ENCODE results near the gene ATG2B.

ATG2B gene

DNA sequence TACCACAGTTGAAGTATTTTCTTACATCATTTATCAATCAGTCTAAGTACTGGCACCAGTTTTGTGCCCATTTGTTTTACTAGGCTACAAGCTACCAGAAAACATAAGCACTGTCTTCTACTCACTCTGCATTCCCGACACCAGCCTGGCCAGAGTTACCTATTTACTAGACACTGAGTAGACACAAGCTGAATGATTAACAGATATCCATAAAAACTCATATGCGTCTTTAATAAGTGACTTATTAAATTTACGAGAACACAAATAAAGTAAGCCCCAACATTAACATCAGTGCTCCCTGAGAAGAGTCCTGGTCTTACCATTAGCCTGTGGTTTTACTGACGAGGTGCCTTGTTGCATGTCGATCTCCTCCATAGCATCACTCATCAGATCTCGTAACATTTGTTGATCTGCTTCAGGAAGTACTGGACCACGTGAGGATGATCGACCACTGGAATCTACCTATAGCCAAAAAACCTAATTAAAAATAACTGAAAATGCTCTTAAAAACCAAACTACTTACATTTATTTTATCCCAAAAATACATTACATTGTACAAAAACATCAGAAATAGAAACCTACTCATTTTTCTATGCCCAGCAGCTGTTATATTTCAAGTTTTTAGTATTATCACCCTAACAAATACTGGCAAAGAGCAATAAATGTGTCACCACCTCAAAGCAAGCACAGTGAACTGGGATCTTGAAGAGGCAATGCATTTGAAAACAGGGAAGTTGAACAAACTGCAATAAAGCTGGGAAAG, 53.8 kb downstream of the ATG2B start:
- no peak for DNase-seq (ENCODE audit: low read depth in 1 of 2, low spot score in 1 of 2)

DNA sequence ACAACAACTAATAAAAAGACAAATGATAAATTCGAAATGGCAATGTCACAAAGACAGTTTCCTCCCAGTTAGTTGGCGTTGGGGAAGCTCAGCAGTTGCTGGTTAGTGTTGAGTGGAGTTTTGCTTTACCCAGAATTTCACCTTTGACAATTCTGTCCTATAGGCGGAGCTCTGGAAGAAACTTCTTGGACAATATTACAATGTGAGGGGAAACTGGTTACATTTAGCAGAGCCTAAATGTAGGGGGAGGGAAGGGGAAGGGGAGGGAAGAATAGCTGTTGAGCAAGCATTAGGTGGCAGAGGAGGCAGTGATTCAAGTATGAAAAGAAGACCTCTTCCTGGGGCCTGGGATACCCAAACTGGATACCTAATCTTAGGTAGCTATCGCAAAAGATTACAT, 55.7 kb downstream of the ATG2B start:
- DNase-seq (ENCODE audit: low read depth in 1 of 2, low spot score in 1 of 2), result no peak

DNA sequence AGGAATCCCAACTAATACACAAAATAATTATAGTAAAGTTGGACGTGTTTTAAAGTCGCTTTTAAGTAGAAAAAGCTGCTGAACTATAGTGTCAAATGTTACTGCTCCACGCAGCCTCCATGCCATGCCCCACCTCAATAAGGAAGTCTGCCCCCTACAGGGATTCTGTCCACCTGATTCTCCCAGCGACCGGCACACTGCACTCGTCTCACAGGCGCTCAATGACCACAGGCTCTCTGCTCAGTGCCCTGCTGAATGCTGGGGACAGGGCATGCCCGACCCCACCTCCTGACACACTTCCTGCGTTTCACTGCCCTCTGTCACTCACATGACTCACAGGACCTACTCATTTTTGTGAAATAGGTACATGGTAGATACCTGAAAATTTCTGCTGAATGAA, 58.2 kb downstream of the ATG2B start:
- no peak for DNase-seq (ENCODE audit: low read depth in 1 of 2, low spot score in 1 of 2)

DNA sequence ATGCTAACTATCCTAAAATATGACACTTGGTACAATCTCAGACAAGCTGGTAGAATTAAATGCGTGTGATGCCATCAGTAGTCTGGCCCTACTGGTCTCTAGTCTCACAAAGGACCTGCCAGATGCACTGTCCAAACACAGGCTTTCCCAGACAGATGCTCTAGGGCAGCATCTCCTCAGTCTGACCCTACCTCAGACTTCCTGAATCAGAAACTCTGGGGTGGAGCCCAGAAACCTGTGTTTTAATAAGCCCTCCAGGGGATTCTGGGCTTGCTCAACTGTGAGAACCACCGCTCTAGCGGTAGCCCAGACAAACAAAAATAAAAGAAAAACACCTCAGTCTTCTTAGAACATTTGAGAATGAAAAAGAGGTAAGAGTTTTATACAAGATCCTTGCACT, 59.2 kb downstream of the ATG2B start:
- no peak for DNase-seq (ENCODE audit: low read depth in 1 of 2, low spot score in 1 of 2)

DNA sequence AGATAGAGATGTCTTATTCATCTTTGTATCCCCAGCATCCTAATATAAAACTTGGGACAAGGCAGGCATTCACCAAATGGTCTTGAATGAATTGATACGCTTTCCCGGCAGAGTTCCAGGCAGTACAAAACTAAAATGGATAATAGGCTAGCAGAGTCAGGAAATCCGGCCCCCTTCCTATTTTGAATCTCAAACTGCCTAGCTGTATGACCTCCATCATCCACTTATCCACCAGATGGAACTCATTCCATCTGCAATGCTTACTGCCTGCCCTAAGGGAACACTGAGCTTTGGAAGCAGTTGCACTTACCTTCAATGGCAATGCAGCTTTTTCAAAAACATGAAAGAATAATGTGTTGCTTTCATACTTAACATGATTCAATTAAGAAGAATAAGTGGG, 63.7 kb downstream of the ATG2B start:
- no peak for DNase-seq (ENCODE audit: low read depth in 1 of 2, low spot score in 1 of 2)

DNA sequence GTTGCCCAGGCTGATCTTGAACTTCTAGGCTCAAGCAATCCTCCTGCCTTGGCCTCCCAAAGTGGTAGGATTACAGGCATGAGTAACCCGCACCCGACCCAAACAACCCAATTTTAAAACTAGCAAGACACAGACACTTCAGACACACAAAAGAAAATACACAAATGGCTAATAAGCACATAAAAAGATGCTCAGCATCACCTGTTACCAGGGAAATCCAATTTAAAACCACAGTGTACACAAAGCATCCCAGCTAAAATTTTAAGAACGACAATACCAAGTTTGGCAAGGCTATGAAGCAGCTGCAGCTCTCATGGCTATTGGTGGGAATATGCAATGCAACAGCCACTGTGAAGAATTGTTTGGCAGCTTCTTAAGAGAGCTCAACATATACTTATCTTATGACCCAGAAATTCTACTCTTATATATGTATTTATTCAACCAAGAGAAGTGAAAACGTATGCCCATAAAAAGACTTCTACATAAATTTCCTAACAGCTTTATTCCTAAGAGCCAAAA, 65.1 kb downstream of the ATG2B start:
- DNase-seq (ENCODE audit: low read depth in 1 of 2, low spot score in 1 of 2), result no peak

DNA sequence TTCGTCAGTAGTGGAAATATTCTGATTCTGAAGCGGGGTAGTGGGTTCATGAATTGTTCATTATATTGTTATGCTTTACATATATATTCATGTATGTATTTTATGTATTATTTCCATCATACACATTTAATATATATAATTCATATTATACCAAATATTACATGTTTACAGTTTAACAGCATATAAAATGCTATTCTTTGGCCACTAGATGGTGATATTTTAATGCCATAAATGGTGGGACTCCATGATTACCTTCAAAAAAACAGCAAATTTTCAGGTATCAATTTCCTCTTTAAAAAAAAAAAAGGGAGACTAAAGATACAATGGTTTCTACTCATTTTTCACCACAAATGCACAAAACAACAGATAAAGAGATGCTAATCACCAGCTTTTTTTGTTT, 66.1 kb downstream of the ATG2B start:
- DNase-seq (ENCODE audit: low read depth in 1 of 2, low spot score in 1 of 2), result no peak

DNA sequence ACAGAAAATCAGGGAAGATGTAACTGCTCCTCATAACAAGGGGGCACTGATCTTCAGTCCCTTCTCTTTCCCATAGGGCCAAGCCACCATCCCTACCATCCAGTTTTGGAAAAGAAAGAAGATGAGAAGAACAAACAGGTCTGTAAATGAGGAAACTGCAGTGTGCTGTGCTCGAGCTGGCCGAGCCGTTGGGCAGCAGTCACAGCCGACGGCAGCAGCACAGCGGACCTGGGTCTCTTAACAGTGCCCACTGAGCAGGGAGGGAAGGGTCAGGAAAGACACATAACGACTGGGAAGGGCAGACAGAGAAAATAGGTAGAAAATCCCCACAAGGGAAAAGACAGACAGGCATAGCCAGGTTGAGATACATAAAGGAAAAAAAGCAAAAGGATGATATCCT, 68.9 kb downstream of the ATG2B start:
- DNase-seq (ENCODE audit: low read depth in 1 of 2, low spot score in 1 of 2), result no peak

DNA sequence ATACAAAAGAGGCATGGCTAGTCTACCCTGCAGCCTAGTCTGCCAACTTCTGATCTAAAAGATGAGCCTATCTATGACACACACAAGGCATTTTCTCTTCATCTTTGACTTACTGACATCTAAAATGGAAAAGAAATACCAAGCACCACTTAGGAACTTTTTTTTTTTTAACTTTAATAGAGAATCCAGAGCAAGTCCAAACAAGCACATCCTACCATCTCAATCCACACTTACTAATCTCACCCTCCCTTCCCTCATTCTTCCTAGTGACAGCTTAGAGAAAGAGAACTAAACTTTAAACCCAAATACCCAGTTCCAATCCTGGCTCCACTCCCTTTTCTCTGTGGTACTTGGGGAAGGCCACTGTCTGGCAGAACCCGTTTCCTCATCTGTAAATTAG, 75.3 kb downstream of the ATG2B start:
- DNase-seq (ENCODE audit: low read depth in 1 of 2, low spot score in 1 of 2), result no peak

DNA sequence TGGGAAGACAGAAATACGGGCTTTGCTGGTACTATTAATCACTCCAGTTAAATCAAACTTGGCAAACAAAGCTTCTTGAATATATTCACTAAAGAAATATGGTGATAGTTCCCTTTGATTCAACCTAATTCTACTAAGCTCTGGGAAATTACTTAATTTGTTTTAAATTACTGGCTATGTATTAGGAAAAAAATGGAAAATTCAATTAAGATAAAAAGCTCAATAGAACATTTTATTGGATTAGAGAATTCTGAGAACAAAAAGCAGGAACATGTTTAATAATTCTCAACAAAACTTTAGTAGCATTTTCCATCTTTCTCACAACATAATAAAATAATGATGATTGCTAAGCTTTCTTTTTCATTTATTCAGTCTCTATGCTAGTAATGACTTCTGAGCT, 76.9 kb downstream of the ATG2B start:
- DNase-seq (ENCODE audit: low read depth in 1 of 2, low spot score in 1 of 2), result no peak

DNA sequence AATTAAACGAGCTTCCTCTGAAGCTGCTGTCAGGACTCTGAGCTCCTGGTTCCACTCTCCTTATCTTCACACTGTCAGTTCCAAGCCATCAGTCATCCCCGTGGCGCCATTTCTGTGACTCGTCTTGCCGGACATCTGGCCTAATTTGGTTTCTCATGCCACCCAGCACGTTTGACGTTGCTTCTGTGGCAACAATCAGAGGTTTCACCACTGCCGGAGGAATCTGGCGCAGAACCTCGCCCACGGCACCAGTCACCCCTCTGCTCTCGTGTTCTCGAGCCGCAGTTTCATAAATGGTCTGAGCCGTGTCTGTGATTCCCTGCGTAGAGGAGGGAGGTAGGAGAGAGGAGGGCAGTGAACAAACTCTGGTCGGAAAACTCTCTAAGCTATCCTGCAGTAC, 77.5 kb downstream of the ATG2B start:
- no peak for DNase-seq (ENCODE audit: low read depth in 1 of 2, low spot score in 1 of 2)

DNA sequence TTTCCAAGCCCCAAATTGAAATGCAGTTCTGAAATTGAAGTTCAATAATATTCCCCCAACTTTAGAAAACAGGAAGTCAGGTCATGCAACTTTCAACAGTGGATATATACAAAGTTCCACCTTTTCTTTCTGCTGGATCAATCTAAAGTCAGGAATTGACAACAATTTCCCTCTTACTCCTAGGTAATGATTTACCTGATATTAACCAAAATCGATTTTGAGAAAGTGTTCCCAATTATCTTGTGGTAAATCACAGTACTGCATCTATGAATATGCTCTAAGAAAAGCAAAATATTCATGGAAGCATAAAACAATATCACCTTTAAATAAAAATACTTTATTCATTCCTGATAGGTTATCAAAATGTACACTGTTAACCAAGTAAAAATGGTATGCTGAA, 78.7 kb downstream of the ATG2B start:
- DNase-seq (ENCODE audit: low read depth in 1 of 2, low spot score in 1 of 2), result no peak

DNA sequence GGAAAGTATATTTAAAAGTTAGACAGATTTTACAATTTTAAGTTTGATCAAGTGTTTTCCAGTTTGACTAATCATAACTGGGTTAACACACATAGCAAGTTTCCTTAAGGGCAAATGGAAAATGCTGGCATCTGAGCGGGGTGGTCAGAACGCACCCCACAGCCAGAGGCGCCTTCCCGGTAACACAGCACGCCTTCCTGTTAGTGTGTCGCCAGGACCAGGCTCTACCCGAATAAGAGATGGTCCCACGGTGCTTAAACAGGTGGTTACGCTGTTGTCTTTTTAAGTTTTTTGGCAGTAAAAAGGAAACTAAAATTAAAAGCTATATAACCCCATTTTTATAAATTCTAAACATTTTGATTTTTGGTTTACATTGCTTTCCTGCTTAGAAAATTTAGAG, 79.1 kb downstream of the ATG2B start:
- DNase-seq (ENCODE audit: low read depth in 1 of 2, low spot score in 1 of 2), result no peak

DNA sequence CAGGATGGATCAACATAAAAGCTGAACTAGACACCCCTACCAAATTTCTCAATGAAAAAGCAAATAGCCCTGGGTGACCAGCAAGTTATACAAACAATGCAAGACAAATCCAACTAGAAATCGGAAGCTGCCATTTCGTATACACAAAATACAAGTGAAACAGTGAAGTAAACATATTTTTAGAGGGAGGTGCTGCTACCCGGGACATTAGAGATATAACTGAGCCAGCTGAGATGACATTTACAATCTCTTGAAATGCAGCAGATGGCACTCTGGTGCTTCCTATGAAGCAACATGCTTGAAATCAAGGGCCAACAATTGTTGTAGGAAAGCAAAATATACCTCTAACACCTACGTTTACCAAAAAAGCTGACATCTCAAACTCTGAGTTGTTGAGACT, 81.7 kb downstream of the ATG2B start:
- DNase-seq (ENCODE audit: low read depth in 1 of 2, low spot score in 1 of 2), result no peak

DNA sequence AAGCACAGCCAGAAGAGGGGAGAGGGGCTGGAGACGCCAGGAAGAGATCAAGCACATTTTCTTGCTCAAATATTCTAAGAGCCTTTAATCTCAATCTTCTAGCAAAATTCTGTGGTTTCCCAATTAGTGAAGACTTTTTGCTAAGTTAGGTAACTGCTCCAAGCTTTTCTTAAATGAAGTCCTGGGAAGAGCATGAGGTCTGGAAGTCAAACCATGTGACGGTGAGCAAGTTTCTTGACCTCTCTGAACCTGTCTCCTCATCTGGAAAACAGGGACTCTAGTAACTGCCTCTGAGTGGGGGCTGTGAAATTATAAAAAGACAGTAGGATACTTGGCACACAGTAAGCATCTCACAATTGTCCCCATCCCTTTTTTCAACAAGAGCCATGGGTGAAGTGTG, 83.0 kb downstream of the ATG2B start:
- no peak for DNase-seq (ENCODE audit: low read depth in 1 of 2, low spot score in 1 of 2)

DNA sequence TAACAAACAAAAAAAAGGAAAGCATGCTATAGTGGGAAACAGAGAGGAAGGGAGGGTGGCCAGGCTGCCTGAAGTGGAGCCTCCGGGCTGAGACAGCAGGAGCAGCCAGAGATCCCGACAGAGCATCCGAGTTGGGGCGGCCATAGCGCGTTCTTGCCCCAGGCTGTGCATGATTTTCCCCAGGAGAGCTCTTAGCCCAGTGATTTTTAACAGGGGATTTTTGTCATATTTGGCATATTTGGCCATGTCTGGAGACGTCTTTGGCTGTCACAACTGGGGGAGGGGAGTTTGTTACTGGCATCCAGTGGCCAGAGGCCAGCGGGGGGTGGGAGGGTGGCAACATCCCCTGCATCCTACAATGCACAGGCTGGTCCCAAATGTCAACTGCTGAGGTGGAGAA, 83.6 kb downstream of the ATG2B start:
- DNase-seq (ENCODE audit: low read depth in 1 of 2, low spot score in 1 of 2), result no peak

DNA sequence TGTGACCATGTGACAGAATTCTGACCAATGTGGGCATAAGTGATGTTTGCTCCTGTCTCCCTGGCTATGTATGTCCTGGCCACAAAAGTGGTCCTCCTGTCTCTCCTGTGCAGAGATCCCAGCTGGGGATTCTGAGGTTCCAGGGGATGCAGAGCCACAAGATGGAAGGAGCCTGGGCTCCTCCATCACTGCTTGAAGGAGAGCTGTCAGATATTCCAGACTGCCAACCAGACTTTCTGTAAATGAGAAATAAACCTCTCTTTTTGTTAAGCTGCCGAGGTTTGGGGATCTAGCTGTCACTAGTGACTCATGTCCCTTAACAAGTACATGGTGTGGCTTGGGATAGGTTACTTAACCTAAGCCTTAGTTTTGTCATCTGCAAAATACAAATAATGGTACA, 85.3 kb downstream of the ATG2B start:
- no peak for DNase-seq (ENCODE audit: low read depth in 1 of 2, low spot score in 1 of 2)

DNA sequence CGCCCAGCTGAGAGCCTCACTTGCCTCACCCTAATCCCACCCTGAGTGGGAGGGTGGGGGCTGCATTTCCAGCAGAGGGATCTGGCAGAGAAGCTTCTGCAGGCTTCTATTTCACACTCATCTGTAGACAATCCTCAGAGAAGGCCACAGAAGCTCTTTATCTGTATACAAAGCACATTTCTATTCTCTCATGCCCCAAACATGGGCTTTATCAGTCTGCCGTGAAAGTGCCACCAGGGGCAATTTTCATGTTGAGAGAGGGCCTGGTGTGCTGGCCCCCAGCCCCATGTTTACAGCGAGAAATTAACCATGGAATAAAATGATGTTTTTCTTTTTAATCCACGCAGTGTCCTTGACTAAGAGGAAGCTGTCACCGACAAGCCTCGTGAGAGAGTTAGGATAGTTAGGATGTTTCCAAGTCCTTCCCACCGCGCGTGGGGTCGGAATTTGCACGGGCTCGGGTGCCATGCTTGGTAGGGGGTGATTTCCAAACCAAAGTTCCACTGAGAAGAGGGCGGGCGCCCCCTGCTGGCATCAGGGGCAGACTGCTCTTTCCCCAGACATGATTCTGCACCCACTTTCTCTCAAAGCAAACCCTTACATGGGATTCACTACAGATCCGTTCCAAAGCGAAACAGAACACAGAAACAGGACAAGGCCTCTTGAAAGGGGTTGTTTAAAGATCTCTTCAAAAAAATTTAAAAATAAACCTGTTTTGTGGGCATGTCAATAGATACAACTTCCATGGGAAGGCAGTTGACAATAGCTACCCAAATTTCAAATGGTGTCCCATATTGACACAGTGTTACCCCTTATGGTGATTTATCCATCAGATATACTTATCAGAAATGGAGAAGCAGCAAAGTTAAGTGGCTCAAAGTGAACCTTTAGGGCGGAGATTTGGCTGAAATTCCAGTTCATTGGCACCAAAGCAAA, 87.7 kb downstream of the ATG2B start:
- peak; percentile 44 to 61 for DNase-seq (ENCODE audit: low read depth in 1 of 2, low spot score in 1 of 2)

DNA sequence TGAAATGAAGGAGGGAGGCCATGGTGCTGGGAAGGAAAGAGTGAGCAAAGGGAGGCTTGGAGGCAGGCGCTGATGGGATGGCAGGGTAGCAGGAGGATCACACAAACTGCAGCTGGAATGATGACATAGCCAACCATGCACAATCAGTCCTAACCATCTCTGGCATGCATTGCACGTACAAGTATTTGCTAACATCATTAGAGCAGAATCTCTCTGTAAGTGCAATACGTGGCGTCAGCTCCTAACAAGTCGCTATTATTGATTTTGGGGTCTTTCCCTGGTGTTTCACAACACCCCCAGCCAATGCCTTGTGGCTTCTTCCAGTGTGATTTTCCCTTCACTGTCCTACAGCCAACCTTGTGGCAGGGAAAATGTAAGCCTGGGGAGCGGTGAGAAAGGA, 88.6 kb downstream of the ATG2B start:
- DNase-seq (ENCODE audit: low read depth in 1 of 2, low spot score in 1 of 2), result no peak

DNA sequence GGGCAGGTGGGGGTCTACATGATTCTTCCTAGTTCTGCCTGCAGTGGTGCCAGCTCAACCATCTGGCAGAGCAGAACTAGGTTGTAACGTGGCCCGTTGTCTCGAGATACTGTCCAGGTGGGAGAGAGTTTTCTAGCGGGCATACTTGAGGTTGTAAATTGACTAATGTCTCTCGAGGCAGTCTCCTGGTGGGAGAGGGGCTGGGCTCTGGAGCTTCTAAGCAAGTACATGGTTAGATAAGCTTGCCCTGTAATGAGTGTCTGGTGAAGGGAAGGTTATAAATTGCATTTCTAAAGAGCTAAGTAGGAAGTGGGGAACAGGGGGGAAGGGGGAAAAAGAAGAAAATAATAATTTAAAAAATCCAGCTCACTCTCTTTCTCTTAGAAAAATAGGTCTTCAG, 89.0 kb downstream of the ATG2B start:
- no peak for DNase-seq (ENCODE audit: low read depth in 1 of 2, low spot score in 1 of 2)

DNA sequence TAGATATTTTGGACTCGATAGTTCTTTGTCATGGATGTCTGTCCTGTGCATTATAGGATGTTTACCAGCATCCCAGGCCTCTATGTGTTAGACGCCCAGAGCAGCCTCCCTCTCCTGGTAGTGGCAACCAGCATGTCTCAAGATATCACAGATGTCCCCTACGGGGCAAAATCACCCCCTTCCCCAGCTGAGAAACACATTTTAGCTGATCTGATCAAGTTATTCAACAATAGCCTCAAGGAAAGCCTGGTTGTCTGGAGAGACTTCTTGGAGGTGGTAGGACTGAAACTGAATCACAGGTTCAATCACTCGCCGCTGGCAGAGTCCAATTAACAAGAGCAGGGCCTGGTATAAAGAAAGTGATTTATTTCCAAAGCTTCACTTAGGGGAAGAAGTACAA, 89.5 kb downstream of the ATG2B start:
- DNase-seq (ENCODE audit: low read depth in 1 of 2, low spot score in 1 of 2), result no peak

DNA sequence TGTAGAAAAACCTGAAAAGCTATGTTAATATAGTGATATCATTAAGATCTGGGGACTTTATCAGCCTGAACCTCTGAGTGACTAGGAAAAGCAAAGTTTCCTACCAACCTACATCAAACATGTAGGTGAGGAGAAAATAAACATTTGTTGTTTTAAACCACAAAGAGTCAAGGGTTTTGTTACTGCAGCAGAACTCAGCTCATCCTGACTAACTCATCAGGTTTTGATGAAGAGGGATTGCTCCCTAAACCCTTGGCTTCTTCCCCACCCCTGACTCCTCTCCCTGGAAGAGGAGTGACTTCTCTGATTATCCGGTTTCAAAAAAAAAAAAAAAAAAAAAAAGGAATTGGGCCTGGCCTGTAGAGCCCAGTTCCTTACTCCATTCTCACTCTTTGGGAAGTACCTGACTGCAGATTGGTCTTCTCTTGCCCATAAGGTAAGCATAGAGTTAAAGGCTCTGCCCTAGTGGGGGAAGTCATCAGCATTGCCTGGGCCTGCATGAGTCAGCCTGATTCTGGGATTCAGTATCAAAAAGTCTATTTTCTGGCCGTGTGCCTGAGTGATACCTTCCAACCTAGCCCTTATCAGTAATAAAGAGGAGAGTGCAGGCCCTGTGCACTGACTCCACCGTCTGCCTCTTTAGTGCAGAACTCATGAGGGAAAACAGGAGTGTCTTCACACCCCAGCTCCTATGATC, 90.2 kb downstream of the ATG2B start:
- DNase-seq (ENCODE audit: low read depth in 1 of 2, low spot score in 1 of 2), result no peak

All from activated CD4-positive, alpha-beta T cell treated with anti-CD3 and anti-CD28 coated beads, Interleukin-2, amount 50 U/mL, for 24 hours (primary cell).